SK-N-SH (cell line): ENCODE measurements around the gene GLB1L3.

Experiments
- CHD2 ChIP-seq: fragments of 150-350 bp; IDR thresholded peaks from 2 replicates; pipeline ENCODE4 v1.6.1; 2018; ENCODE audit warnings: low read length; ENCODE audit not compliant: partially characterized antibody
- CTCF ChIP-seq: fragments of 200-600 bp; sonication (generic); IDR thresholded peaks from 2 replicates; pipeline ENCODE4 v1.6.1; 2017; ENCODE audit warnings: antibody characterized with exemption, mild to moderate bottlenecking, moderate library complexity
- EP300 ChIP-seq, 2 experiments: IDR thresholded peaks; 2 replicates each; pipeline versions ENCODE4 v1.4.0 to v1.6.1; 2012; ENCODE audit warnings: borderline replicate concordance in 1 of 2, low read depth in 1 of 2, low read length in 1 of 2
- EZH2phosphoT487 ChIP-seq: fragments of 200-600 bp; sonication (generic); IDR thresholded peaks from 2 replicates; pipeline ENCODE4 v1.6.1; 2017; ENCODE audit warnings: low read depth, mixed run types, mild to moderate bottlenecking, antibody characterized with exemption, moderate library complexity, borderline replicate concordance
- POLR2AphosphoS5 ChIP-seq: IDR thresholded peaks from 2 replicates; pipeline ENCODE4 v1.6.1; 2012; ENCODE audit warnings: low read depth, low read length
- SMC3 ChIP-seq: IDR thresholded peaks from 2 replicates; pipeline ENCODE4 v1.6.1; 2012; ENCODE audit warnings: low read depth, low read length, improper control_type of control experiment
- ZBTB33 ChIP-seq: IDR thresholded peaks from 2 replicates; pipeline ENCODE4 v1.4.0; 2012; ENCODE audit warnings: low read depth, borderline replicate concordance
- TF ChIP-seq, protein P1 (sequence below): IDR thresholded peaks from 2 replicates; pipeline ENCODE4 v1.6.1; 2012; ENCODE audit warnings: mild to moderate bottlenecking, low read depth, low read length, moderate library complexity

DNA sequence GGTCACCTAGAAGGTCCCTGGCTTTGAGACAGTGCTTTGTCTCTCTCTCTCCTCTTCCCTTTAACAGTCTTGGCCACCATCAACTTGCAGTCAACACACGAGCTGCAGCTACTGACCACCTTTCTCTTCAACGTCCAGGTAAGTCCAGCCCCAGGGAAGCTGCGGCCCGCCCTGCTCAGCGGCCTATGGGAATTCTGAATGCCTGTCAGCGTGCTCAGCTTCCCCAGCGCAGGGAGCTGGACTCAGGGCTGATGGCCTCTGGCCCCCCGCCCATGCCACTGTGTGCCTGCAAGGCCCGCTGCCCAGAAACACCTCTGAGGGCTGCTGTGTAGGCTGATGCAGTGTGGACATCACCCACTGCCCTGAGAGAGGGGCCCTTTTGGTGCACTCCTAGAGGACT is 88.1 kb downstream of the GLB1L3 start:
- no peak for TF ChIP-seq CTCF
- no peak for TF ChIP-seq EZH2phosphoT487
- TF ChIP-seq CHD2, result no peak
- no peak for TF ChIP-seq POLR2AphosphoS5
- TF ChIP-seq EP300 (IDR thresholded peaks at IDR 0.05; ENCODE audit: borderline replicate concordance in 1 of 2, low read depth in 1 of 2, low read length in 1 of 2), result no peak
- no peak for TF ChIP-seq ZBTB33
- TF ChIP-seq, protein P1, sequence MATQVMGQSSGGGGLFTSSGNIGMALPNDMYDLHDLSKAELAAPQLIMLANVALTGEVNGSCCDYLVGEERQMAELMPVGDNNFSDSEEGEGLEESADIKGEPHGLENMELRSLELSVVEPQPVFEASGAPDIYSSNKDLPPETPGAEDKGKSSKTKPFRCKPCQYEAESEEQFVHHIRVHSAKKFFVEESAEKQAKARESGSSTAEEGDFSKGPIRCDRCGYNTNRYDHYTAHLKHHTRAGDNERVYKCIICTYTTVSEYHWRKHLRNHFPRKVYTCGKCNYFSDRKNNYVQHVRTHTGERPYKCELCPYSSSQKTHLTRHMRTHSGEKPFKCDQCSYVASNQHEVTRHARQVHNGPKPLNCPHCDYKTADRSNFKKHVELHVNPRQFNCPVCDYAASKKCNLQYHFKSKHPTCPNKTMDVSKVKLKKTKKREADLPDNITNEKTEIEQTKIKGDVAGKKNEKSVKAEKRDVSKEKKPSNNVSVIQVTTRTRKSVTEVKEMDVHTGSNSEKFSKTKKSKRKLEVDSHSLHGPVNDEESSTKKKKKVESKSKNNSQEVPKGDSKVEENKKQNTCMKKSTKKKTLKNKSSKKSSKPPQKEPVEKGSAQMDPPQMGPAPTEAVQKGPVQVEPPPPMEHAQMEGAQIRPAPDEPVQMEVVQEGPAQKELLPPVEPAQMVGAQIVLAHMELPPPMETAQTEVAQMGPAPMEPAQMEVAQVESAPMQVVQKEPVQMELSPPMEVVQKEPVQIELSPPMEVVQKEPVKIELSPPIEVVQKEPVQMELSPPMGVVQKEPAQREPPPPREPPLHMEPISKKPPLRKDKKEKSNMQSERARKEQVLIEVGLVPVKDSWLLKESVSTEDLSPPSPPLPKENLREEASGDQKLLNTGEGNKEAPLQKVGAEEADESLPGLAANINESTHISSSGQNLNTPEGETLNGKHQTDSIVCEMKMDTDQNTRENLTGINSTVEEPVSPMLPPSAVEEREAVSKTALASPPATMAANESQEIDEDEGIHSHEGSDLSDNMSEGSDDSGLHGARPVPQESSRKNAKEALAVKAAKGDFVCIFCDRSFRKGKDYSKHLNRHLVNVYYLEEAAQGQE, result no peak
- no peak for TF ChIP-seq SMC3
